IgD-negative memory B cell (primary cell): Measurements from ENCODE around the gene NFATC4. TPM values are rescaled to one million over a fixed set of nuclear protein-coding genes. Genes with fewer than 3 reads are reported as not detected.
"Not testable (repeated sequence)": the region's sequence is repeated elsewhere in the genome, so short reads cannot be mapped to it uniquely, and the experiment has no call there.

Source experiments
- H3K27ac Mint-ChIP-seq, 3 donors: one replicate each; pipeline ENCODE4 v1.8.0; 2020 to 2022; ENCODE audit warnings: mild to moderate bottlenecking in 3 of 3, mixed read lengths in 3 of 3, moderate library complexity in 1 of 3
- H3K27me3 Mint-ChIP-seq: one replicate; pipeline ENCODE4 v1.8.0; 2021; ENCODE audit warnings: mixed read lengths
- H3K36me3 Mint-ChIP-seq: one replicate; pipeline ENCODE4 v1.8.0; 2020; ENCODE audit warnings: mild to moderate bottlenecking, mixed read lengths
- H3K4me1 Mint-ChIP-seq, 3 donors: one replicate each; pipeline ENCODE4 v1.8.0; 2020 to 2022; ENCODE audit warnings: mixed read lengths in 3 of 3, mild to moderate bottlenecking in 1 of 3
- H3K4me3 Mint-ChIP-seq, 4 donors: one replicate each; pipeline ENCODE4 v1.8.0; 2020 to 2022; ENCODE audit warnings: mild to moderate bottlenecking in 4 of 4, mixed read lengths in 4 of 4, moderate library complexity in 3 of 4
- H3K9me3 Mint-ChIP-seq, 3 donors: one replicate each; pipeline ENCODE4 v1.8.0; 2020 to 2021; ENCODE audit warnings: mixed read lengths in 3 of 3, mild to moderate bottlenecking in 1 of 3
- polyA plus RNA-seq: library from polyadenylated mRNA; unstranded; fragments of 300-500 nt; fragmentation: Illumina TruSeq; gene quantifications from one replicate; pipeline ENCODE4 v1.2.3, GENCODE V29; 2021

The NFATC4 gene
- polyA plus RNA-seq, 1 donor from 2014 or later: 0.20 TPM

- Mint-ChIP-seq H3K27me3 (peaks cover 22% of the 10 kb centered on the region), H3K27ac (no peak overlapping the region), H3K9me3 (no peaks in the 10 kb centered on the region), H3K4me1 (no peaks in the 10 kb centered on the region), H3K4me3 (no peak overlapping the region), H3K36me3 (no peaks in the 10 kb centered on the region)
These were observed 16.5 kb upstream of the NFATC4 start for GRCh38 chr14:24351517-24351916.

GRCh38 chr14:24353559-24354481 lies 14.2 kb upstream of the NFATC4 start:
- Mint-ChIP-seq H3K27me3 (peaks cover 27% of the 10 kb centered on the region), H3K27ac (no peak overlapping the region), H3K4me3 (no peak overlapping the region)

GRCh38 chr14:24354482-24354825 lies 13.5 kb upstream of the NFATC4 start:
- H3K4me3 Mint-ChIP-seq, H3K9me3 Mint-ChIP-seq: not testable (repeated sequence)

More at GRCh38 chr14:24353559-24354481, 14.2 kb upstream of the NFATC4 start:
- H3K9me3 Mint-ChIP-seq: no peaks in the 10 kb centered on the region
- H3K4me1 Mint-ChIP-seq: no peaks in the 10 kb centered on the region
- H3K36me3 Mint-ChIP-seq: no peaks in the 10 kb centered on the region

GRCh38 chr14:24355009-24355408 lies 13.0 kb upstream of the NFATC4 start:
- Mint-ChIP-seq H3K27me3 (peaks cover 27% of the 10 kb centered on the region), H3K4me1 (no peaks in the 10 kb centered on the region), H3K9me3 (no peaks in the 10 kb centered on the region), H3K27ac (no peak overlapping the region), H3K4me3 (no peak overlapping the region), H3K36me3 (no peaks in the 10 kb centered on the region)

More at GRCh38 chr14:24354482-24354825, 13.5 kb upstream of the NFATC4 start:
- H3K4me1 Mint-ChIP-seq, H3K36me3 Mint-ChIP-seq, H3K27ac Mint-ChIP-seq: not testable (repeated sequence)
- peaks cover 27% of the 10 kb centered on the region for H3K27me3 Mint-ChIP-seq

GRCh38 chr14:24356208-24356607 lies 11.8 kb upstream of the NFATC4 start:
- Mint-ChIP-seq H3K36me3 (no peaks in the 10 kb centered on the region), H3K4me3 (no peak overlapping the region), H3K4me1 (no peaks in the 10 kb centered on the region), H3K27me3 (peaks cover 25% of the 10 kb centered on the region), H3K27ac (no peak overlapping the region), H3K9me3 (no peaks in the 10 kb centered on the region)

- Mint-ChIP-seq H3K4me1 (peaks cover 3 to 4% (median 3%) of the 10 kb centered on the region in 3 donors), H3K36me3 (no peaks in the 10 kb centered on the region), H3K9me3 (no peaks in the 10 kb centered on the region), H3K4me3 (no peak overlapping the region), H3K27me3 (peaks cover 17% of the 10 kb centered on the region), H3K27ac (no peak overlapping the region)
These were observed 7.7 kb upstream of the NFATC4 start for GRCh38 chr14:24360281-24360680.

GRCh38 chr14:24361326-24361725 lies 6.7 kb upstream of the NFATC4 start:
- H3K27ac Mint-ChIP-seq: no peak overlapping the region
- no peaks in the 10 kb centered on the region for H3K36me3 Mint-ChIP-seq
- no peak overlapping the region for H3K4me3 Mint-ChIP-seq
- H3K27me3 Mint-ChIP-seq: peaks cover 25% of the 10 kb centered on the region
- no peaks in the 10 kb centered on the region for H3K9me3 Mint-ChIP-seq
- peaks cover 11 to 12% (median 11%) of the 10 kb centered on the region in 3 donors for H3K4me1 Mint-ChIP-seq

GRCh38 chr14:24362241-24362960 lies 5.6 kb upstream of the NFATC4 start:
- no peak overlapping the region for H3K27ac Mint-ChIP-seq
- H3K36me3 Mint-ChIP-seq: no peaks in the 10 kb centered on the region
- H3K4me3 Mint-ChIP-seq: no peak overlapping the region
- no peaks in the 10 kb centered on the region for H3K9me3 Mint-ChIP-seq
- peaks cover 15 to 18% (median 17%) of the 10 kb centered on the region in 3 donors for H3K4me1 Mint-ChIP-seq
- peaks cover 23% of the 10 kb centered on the region for H3K27me3 Mint-ChIP-seq

- no peak overlapping the region for H3K27ac Mint-ChIP-seq
- H3K36me3 Mint-ChIP-seq: no peaks in the 10 kb centered on the region
- H3K9me3 Mint-ChIP-seq: no peaks in the 10 kb centered on the region
- peaks cover 19 to 23% (median 21%) of the 10 kb centered on the region in 3 donors for H3K4me1 Mint-ChIP-seq
- H3K4me3 Mint-ChIP-seq: no peak overlapping the region
- peaks cover 25% of the 10 kb centered on the region for H3K27me3 Mint-ChIP-seq
These were observed 4.6 kb upstream of the NFATC4 start for GRCh38 chr14:24363401-24363800.

- Mint-ChIP-seq H3K27me3 (peaks cover 25% of the 10 kb centered on the region), H3K4me3 (no peak overlapping the region), H3K27ac (no peak overlapping the region), H3K36me3 (no peaks in the 10 kb centered on the region), H3K9me3 (no peaks in the 10 kb centered on the region), H3K4me1 (peaks cover 21 to 23% (median 22%) of the 10 kb centered on the region in 3 donors)
These were observed 3.1 kb upstream of the NFATC4 start for GRCh38 chr14:24364841-24365240.

GRCh38 chr14:24365600-24366412 lies 2.2 kb upstream of the NFATC4 start:
- no peaks in the 10 kb centered on the region for H3K9me3 Mint-ChIP-seq

GRCh38 chr14:24366413-24366720 lies 1.6 kb upstream of the NFATC4 start:
- H3K27ac Mint-ChIP-seq: peak overlapping the region in 2 of 3 donors; percentile 96 to 99
- peaks cover 24% of the 10 kb centered on the region for H3K27me3 Mint-ChIP-seq
- peaks cover 21 to 23% (median 22%) of the 10 kb centered on the region in 3 donors for H3K4me1 Mint-ChIP-seq
- no peaks in the 10 kb centered on the region for H3K36me3 Mint-ChIP-seq
- peak overlapping the region; percentile 79 to 94 (median 92) for H3K4me3 Mint-ChIP-seq
- no peaks in the 10 kb centered on the region for H3K9me3 Mint-ChIP-seq

More at GRCh38 chr14:24365600-24366412, 2.2 kb upstream of the NFATC4 start:
- Mint-ChIP-seq H3K4me3 (peak overlapping the region; percentile 79 to 94 (median 91)), H3K27ac (peak overlapping the region; percentile 47 to 96 (median 91)), H3K27me3 (peaks cover 24% of the 10 kb centered on the region), H3K36me3 (no peaks in the 10 kb centered on the region), H3K4me1 (peaks cover 21 to 23% (median 22%) of the 10 kb centered on the region in 3 donors)

- H3K27me3 Mint-ChIP-seq: peaks cover 19% of the 10 kb centered on the region
- peak overlapping the region; percentile 79 to 94 (median 92) for H3K4me3 Mint-ChIP-seq
- H3K27ac Mint-ChIP-seq: peak overlapping the region; percentile 71 to 99 (median 96)
- H3K36me3 Mint-ChIP-seq: no peaks in the 10 kb centered on the region
- no peaks in the 10 kb centered on the region for H3K9me3 Mint-ChIP-seq
- peaks cover 21 to 23% (median 22%) of the 10 kb centered on the region in 3 donors for H3K4me1 Mint-ChIP-seq
These were observed 1.1 kb upstream of the NFATC4 start for GRCh38 chr14:24366721-24367513.

- Mint-ChIP-seq H3K27me3 (peaks cover 16% of the 10 kb centered on the region), H3K27ac (peak overlapping the region in 1 of 3 donors; percentile 27), H3K4me1 (peaks cover 21 to 23% (median 22%) of the 10 kb centered on the region in 3 donors), H3K9me3 (no peaks in the 10 kb centered on the region), H3K4me3 (peak overlapping the region in 3 of 4 donors; percentile 66 to 94 (median 76)), H3K36me3 (no peaks in the 10 kb centered on the region)
These were observed 203 bp downstream of the NFATC4 start for GRCh38 chr14:24368212-24368561.
